Mesothelial cell of epicardium (in vitro differentiated cells): ENCODE data around the gene IQCN. TPM values are rescaled to one million over a fixed set of nuclear protein-coding genes. Genes with fewer than 3 reads are reported as not detected.

Experiments used
- DNase-seq, 2 experiments: peaks; one replicate each; pipeline ENCODE4 v3.0.0; 2021; ENCODE audit warnings: low spot score in 2 of 2; ENCODE audit not compliant: unreplicated experiment in 2 of 2
- H3K27ac Mint-ChIP-seq: 2 replicates; pipeline ENCODE4 v1.8.0; 2021; ENCODE audit warnings: mixed read lengths
- H3K27me3 Mint-ChIP-seq: 2 replicates; pipeline ENCODE4 v1.8.0; 2021; ENCODE audit warnings: low read depth, mixed read lengths
- H3K36me3 Mint-ChIP-seq: 2 replicates; pipeline ENCODE4 v1.8.0; 2021; ENCODE audit warnings: mixed read lengths
- H3K4me1 Mint-ChIP-seq: 2 replicates; pipeline ENCODE4 v1.8.0; 2021; ENCODE audit warnings: mixed read lengths
- H3K4me3 Mint-ChIP-seq: 2 replicates; pipeline ENCODE4 v1.8.0; 2021; ENCODE audit warnings: mild to moderate bottlenecking, moderate library complexity, mixed read lengths
- H3K9me3 Mint-ChIP-seq: 2 replicates; pipeline ENCODE4 v1.8.0; 2021; ENCODE audit warnings: mixed read lengths
- CTCF ChIP-seq: fragments of 200-600 bp; sonication (generic); IDR thresholded peaks from one replicate; pipeline ENCODE4 v1.5.0; 2021; ENCODE audit warnings: antibody characterized with exemption; ENCODE audit not compliant: unreplicated experiment
- total RNA-seq: library from RNA; stranded (reverse); gene quantifications from 3 replicates; pipeline ENCODE4 v1.2.1, GENCODE V29; 2021

The IQCN gene
- total RNA-seq, 1 donor from 2014 or later, result 17.1 TPM

GRCh38 chr19:18310966-18311365 lies 36.7 kb upstream of the IQCN start:
- H3K27ac Mint-ChIP-seq, result no peak overlapping the region

GRCh38 chr19:18310118-18310909 lies 36.1 kb upstream of the IQCN start:
- H3K27ac Mint-ChIP-seq, result no peak overlapping the region
- H3K4me1 Mint-ChIP-seq, result peaks cover 2% of the 10 kb centered on the region
- TF ChIP-seq CTCF, result no peak
- DNase-seq, result no peak
- no peaks in the 10 kb centered on the region for H3K27me3 Mint-ChIP-seq
- no peaks in the 10 kb centered on the region for H3K9me3 Mint-ChIP-seq
- peaks cover 14% of the 10 kb centered on the region for H3K36me3 Mint-ChIP-seq
- H3K4me3 Mint-ChIP-seq, result no peak overlapping the region

More at GRCh38 chr19:18310966-18311365, 36.7 kb upstream of the IQCN start:
- Mint-ChIP-seq H3K4me3 (no peak overlapping the region), H3K4me1 (peaks cover 2% of the 10 kb centered on the region), H3K9me3 (no peaks in the 10 kb centered on the region), H3K36me3 (peaks cover 14% of the 10 kb centered on the region), H3K27me3 (no peaks in the 10 kb centered on the region)
- DNase-seq, result no peak
- no peak for TF ChIP-seq CTCF

- TF ChIP-seq CTCF, result no peak
These were observed 35.3 kb upstream of the IQCN start for GRCh38 chr19:18309525-18310064.

GRCh38 chr19:18308948-18309325 lies 34.7 kb upstream of the IQCN start:
- Mint-ChIP-seq H3K9me3 (no peaks in the 10 kb centered on the region), H3K36me3 (peaks cover 11% of the 10 kb centered on the region), H3K4me3 (no peak overlapping the region), H3K4me1 (peaks cover 13% of the 10 kb centered on the region), H3K27ac (no peak overlapping the region), H3K27me3 (no peaks in the 10 kb centered on the region)
- DNase-seq, result no peak
- no peak for TF ChIP-seq CTCF

More at GRCh38 chr19:18309525-18310064, 35.3 kb upstream of the IQCN start:
- no peak overlapping the region for H3K27ac Mint-ChIP-seq
- H3K9me3 Mint-ChIP-seq, result no peaks in the 10 kb centered on the region
- no peaks in the 10 kb centered on the region for H3K27me3 Mint-ChIP-seq
- DNase-seq, result no peak
- peaks cover 14% of the 10 kb centered on the region for H3K36me3 Mint-ChIP-seq
- H3K4me1 Mint-ChIP-seq, result peaks cover 7% of the 10 kb centered on the region
- no peak overlapping the region for H3K4me3 Mint-ChIP-seq

- TF ChIP-seq CTCF, result no peak
- H3K27me3 Mint-ChIP-seq, result no peaks in the 10 kb centered on the region
- peaks cover 19% of the 10 kb centered on the region for H3K4me1 Mint-ChIP-seq
- no peak overlapping the region for H3K27ac Mint-ChIP-seq
- no peak for DNase-seq
- peaks cover 11% of the 10 kb centered on the region for H3K36me3 Mint-ChIP-seq
- H3K4me3 Mint-ChIP-seq, result no peak overlapping the region
- no peaks in the 10 kb centered on the region for H3K9me3 Mint-ChIP-seq
These were observed 34.0 kb upstream of the IQCN start for GRCh38 chr19:18308051-18308947.
